C4-2B (cell line): ENCODE measurements around the gene IZUMO4.

Experiments
- H3K27ac ChIP-seq: fragments of 450-650 bp; 2 replicates; pipeline ENCODE4 v1.5.1; 2017
- CTCF ChIP-seq: fragments of 450-650 bp; conservative IDR thresholded peaks from 2 replicates; pipeline ENCODE4 v1.5.1; 2017; ENCODE audit warnings: mild to moderate bottlenecking
- ZFX ChIP-seq: fragments of 450-650 bp; IDR thresholded peaks from 2 replicates; pipeline ENCODE4 v1.6.1; 2017

Gene IZUMO4

GRCh38 chr19:2119921-2120785, 23.4 kb downstream of the IZUMO4 start:
- no peak for TF ChIP-seq ZFX
- H3K27ac ChIP-seq = no peak overlapping the region

GRCh38 chr19:2120821-2121220, 24.1 kb downstream of the IZUMO4 start:
- H3K27ac ChIP-seq = no peak overlapping the region
- TF ChIP-seq CTCF (no peak), ZFX (no peak)

- H3K27ac ChIP-seq = no peak overlapping the region
- no peak for TF ChIP-seq CTCF
- TF ChIP-seq ZFX = no peak
These were observed 24.8 kb downstream of the IZUMO4 start for GRCh38 chr19:2121416-2122051.

GRCh38 chr19:2122251-2122650, 25.5 kb downstream of the IZUMO4 start:
- H3K27ac ChIP-seq = no peak overlapping the region
- no peak for TF ChIP-seq CTCF
- no peak for TF ChIP-seq ZFX

- no peak for TF ChIP-seq CTCF
- TF ChIP-seq ZFX = no peak
- H3K27ac ChIP-seq = no peak overlapping the region
These were observed 26.3 kb downstream of the IZUMO4 start for GRCh38 chr19:2122982-2123381.

- no peak for TF ChIP-seq ZFX
- no peak for TF ChIP-seq CTCF
- H3K27ac ChIP-seq = no peak overlapping the region
These were observed 27.1 kb downstream of the IZUMO4 start for GRCh38 chr19:2123682-2124387.

GRCh38 chr19:2126879-2127518, 30.3 kb downstream of the IZUMO4 start:
- no peak for TF ChIP-seq CTCF
- TF ChIP-seq ZFX = no peak

More at GRCh38 chr19:2126879-2127518, 30.3 kb downstream of the IZUMO4 start:
- H3K27ac ChIP-seq = no peak overlapping the region
